HepG2 (cell line): ENCODE measurements around the gene ZBTB46. TPM values are rescaled to one million over a fixed set of nuclear protein-coding genes. Genes with fewer than 3 reads are reported as not detected.
A peak's percentile ranks its signal among the peaks of the same experiment; 100 is the strongest.

Experiments
- ARID5B ChIP-seq: IDR thresholded peaks from 2 replicates; pipeline ENCODE4 v1.4.0; 2020; ENCODE audit warnings: mild to moderate bottlenecking, missing genetic modification reagents
- ARNT ChIP-seq: fragments of 450-650 bp; IDR thresholded peaks from 2 replicates; pipeline ENCODE4 v1.6.1; 2017
- CEBPZ ChIP-seq: IDR thresholded peaks from 2 replicates; pipeline ENCODE4 v1.6.1; 2012; ENCODE audit warnings: low read length, improper control_type of control experiment
- EED ChIP-seq: sonication (generic); formaldehyde crosslinking; IDR thresholded peaks from 2 replicates; pipeline ENCODE4 v1.5.0; 2020; ENCODE audit warnings: mild to moderate bottlenecking, missing genetic modification reagents
- PITX1 ChIP-seq: sonication (generic); formaldehyde crosslinking; IDR thresholded peaks from 2 replicates; pipeline ENCODE4 v1.5.1; 2020; ENCODE audit warnings: mild to moderate bottlenecking, missing genetic modification reagents
- TARDBP ChIP-seq: sonication (generic); formaldehyde crosslinking; IDR thresholded peaks from 2 replicates; pipeline ENCODE4 v1.8.0; 2022; ENCODE audit warnings: mild to moderate bottlenecking, missing genetic modification reagents
- ZBTB37 ChIP-seq: sonication (generic); formaldehyde crosslinking; IDR thresholded peaks from 2 replicates; pipeline ENCODE4 v1.4.0; 2020; ENCODE audit warnings: mild to moderate bottlenecking, missing genetic modification reagents
- ZNF343 ChIP-seq: sonication (generic); formaldehyde crosslinking; IDR thresholded peaks from 2 replicates; pipeline ENCODE4 v1.4.0; 2020; ENCODE audit warnings: mild to moderate bottlenecking, missing genetic modification reagents
- ZNF407 ChIP-seq: sonication (generic); formaldehyde crosslinking; IDR thresholded peaks from one replicate; pipeline ENCODE4 v1.5.1; 2020; ENCODE audit warnings: mild to moderate bottlenecking, missing genetic modification reagents; ENCODE audit errors: not compliant biosample characterization
- ZNF558 ChIP-seq: sonication (generic); formaldehyde crosslinking; IDR thresholded peaks from 2 replicates; pipeline ENCODE4 v1.9.0; 2022; ENCODE audit warnings: mild to moderate bottlenecking, missing genetic modification reagents, borderline replicate concordance
- ZNF605 ChIP-seq: sonication (generic); formaldehyde crosslinking; IDR thresholded peaks from 2 replicates; pipeline ENCODE4 v1.8.0; 2022; ENCODE audit warnings: mild to moderate bottlenecking, missing genetic modification reagents
- polyA plus RNA-seq, 8 experiments: library from polyadenylated mRNA; depleted of rRNA in 3 of 8; stranded (reverse) in 7 of 8; unstranded in 1 of 8; fragments of >200 nt; fragmentation: Illumina TruSeq in 4 of 8; extraction: Trizol in 4 of 8; gene quantifications; 2 replicates each; pipeline versions ENCODE4 v1.2.1 to v1.2.3, GENCODE V29; 2011 to 2016; ENCODE audit warnings: low read depth in 4 of 8, missing spikeins in 1 of 8, mixed read lengths in 1 of 8; ENCODE audit not compliant: insufficient read depth in 1 of 8
- total RNA-seq, 5 experiments: library from RNA; depleted of rRNA; stranded (reverse); fragments of >200 nt; fragmentation: Illumina TruSeq; extraction: Trizol; gene quantifications; 2 replicates each; pipeline ENCODE4 v1.2.3, GENCODE V29; 2016; ENCODE audit warnings: low read depth in 1 of 5

Gene ZBTB46
- total and polyA plus RNA-seq, 2 of the 13 experiments (the other 11 are each of a cell fraction or from before 2014, with no cell fraction given) = 1.6 to 13.5 TPM

- TF ChIP-seq ARID5B = no peak
- peak; percentile 71; the same call in 1 of the 2 replicates for TF ChIP-seq ZNF343 (CRISPR knock-in tag)
- no peak for TF ChIP-seq EED (CRISPR knock-in tag)
- no peak for TF ChIP-seq PITX1 (CRISPR knock-in tag)
- TF ChIP-seq ARNT = no peak
- no peak for TF ChIP-seq ZNF407
- no peak for TF ChIP-seq ZNF558
- TF ChIP-seq TARDBP = no peak
- TF ChIP-seq CEBPZ = no peak
- TF ChIP-seq ZNF605 = peak; percentile 42; the same call in 1 of the 2 replicates
- TF ChIP-seq ZBTB37 (CRISPR knock-in tag) = no peak
These were observed 122.5 kb downstream of the ZBTB46 start (continued) for GRCh38 chr20:63708301-63709148.
